ENCODE data around the gene RASGRP2. TPM values are rescaled to one million over a fixed set of nuclear protein-coding genes. Genes with fewer than 3 reads are reported as not detected.

RASGRP2 gene
- total and polyA plus RNA-seq, 2 donors (not counting 3 experiments of a cell fraction or from before 2014, with no cell fraction given), result 1.2 to 2.3 TPM

Other genes starting within 250 kb of the RASGRP2 start
- not detected in 2 replicates for gene SLC22A11, start 188.2 kb downstream of the RASGRP2 start, total RNA-seq
- gene SLC22A11, start 188.2 kb downstream of the RASGRP2 start, polyA plus RNA-seq, result not detected in 2 replicates
- gene SLC22A12, start 152.9 kb downstream of the RASGRP2 start, total RNA-seq, result not detected in 2 replicates
- not detected in 2 replicates for gene SLC22A12, start 152.9 kb downstream of the RASGRP2 start, polyA plus RNA-seq
- not detected in 2 replicates for gene NRXN2, start 20.9 kb downstream of the RASGRP2 start, total RNA-seq
- not detected in 2 replicates for gene NRXN2, start 20.9 kb downstream of the RASGRP2 start, polyA plus RNA-seq
- gene PYGM, start 15.8 kb upstream of the RASGRP2 start, total RNA-seq, result 0.39 and 0.62 TPM in 2 replicates
- 0.10 and 0.11 TPM in 2 replicates for gene PYGM, start 15.8 kb upstream of the RASGRP2 start, polyA plus RNA-seq
- gene SF1, start 34.4 kb upstream of the RASGRP2 start, total RNA-seq, result 322 and 342 TPM in 2 replicates
- gene SF1, start 34.4 kb upstream of the RASGRP2 start, polyA plus RNA-seq, result 94.0 and 95.0 TPM in 2 replicates
- 43.3 and 48.5 TPM in 2 replicates for gene MAP4K2, start 59.1 kb upstream of the RASGRP2 start, total RNA-seq
- gene MAP4K2, start 59.1 kb upstream of the RASGRP2 start, polyA plus RNA-seq, result 44.0 and 51.6 TPM in 2 replicates
- gene MEN1, start 66.4 kb upstream of the RASGRP2 start, total RNA-seq, result 41.1 and 41.6 TPM in 2 replicates
- gene MEN1, start 66.4 kb upstream of the RASGRP2 start, polyA plus RNA-seq, result 43.1 and 48.8 TPM in 2 replicates
- gene CDC42BPG, start 100.5 kb upstream of the RASGRP2 start, total RNA-seq, result 0.42 and 0.62 TPM in 2 replicates
- gene CDC42BPG, start 100.5 kb upstream of the RASGRP2 start, polyA plus RNA-seq, result 0.13 and 0.19 TPM in 2 replicates
- gene EHD1, start 134.5 kb upstream of the RASGRP2 start, total RNA-seq, result 98.0 and 109 TPM in 2 replicates
- 136 and 140 TPM in 2 replicates for gene EHD1, start 134.5 kb upstream of the RASGRP2 start, polyA plus RNA-seq
- gene ATG2A, start 173.1 kb upstream of the RASGRP2 start, total RNA-seq, result 24.3 and 27.4 TPM in 2 replicates
- 13.4 and 17.6 TPM in 2 replicates for gene ATG2A, start 173.1 kb upstream of the RASGRP2 start, polyA plus RNA-seq
- gene PPP2R5B, start 180.5 kb upstream of the RASGRP2 start, total RNA-seq, result 17.8 and 21.5 TPM in 2 replicates
- 17.6 and 20.9 TPM in 2 replicates for gene PPP2R5B, start 180.5 kb upstream of the RASGRP2 start, polyA plus RNA-seq
- not detected in 2 replicates for gene GPHA2, start 191.8 kb upstream of the RASGRP2 start, total RNA-seq
- gene GPHA2, start 191.8 kb upstream of the RASGRP2 start, polyA plus RNA-seq, result not detected in 2 replicates
- not detected in 2 replicates for gene MAJIN, start 228.0 kb upstream of the RASGRP2 start, total RNA-seq
- gene MAJIN, start 228.0 kb upstream of the RASGRP2 start, polyA plus RNA-seq, result 0.07 TPM in 1 of 2 replicates, not detected in the other